ENCODE measurements around the gene NPY4R.
"Not testable (repeated sequence)": the region's sequence is repeated elsewhere in the genome, so short reads cannot be mapped to it uniquely, and the experiment has no call there.

Gene NPY4R

DNA sequence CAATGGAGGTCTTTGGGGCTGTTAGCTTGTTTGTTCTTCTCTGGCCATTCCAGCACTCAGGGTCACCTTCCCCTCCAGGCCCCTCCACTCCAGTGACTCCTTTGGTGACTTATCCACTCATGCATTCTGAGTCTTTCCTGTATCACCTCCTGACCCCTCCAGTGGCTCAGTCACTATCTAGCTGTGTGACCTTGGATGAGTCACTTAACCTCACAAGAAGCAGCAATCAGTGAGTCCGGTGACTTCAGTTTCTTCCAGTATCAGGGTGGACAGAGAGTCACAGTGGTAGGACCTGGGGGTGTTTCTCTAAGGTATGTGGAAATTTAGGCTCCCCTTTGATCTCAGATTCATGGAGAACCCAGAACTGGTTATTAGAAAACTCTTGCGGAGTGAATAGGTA lies 9.8 kb downstream of the NPY4R start:
- DNase-seq = not testable (repeated sequence)

GRCh38 chr10:46451365-46451764 lies 14.4 kb downstream of the NPY4R start:
- DNase-seq = not testable (repeated sequence)

- not testable (repeated sequence) for DNase-seq
These were observed 14.9 kb downstream of the NPY4R start for GRCh38 chr10:46450829-46451228.

DNA sequence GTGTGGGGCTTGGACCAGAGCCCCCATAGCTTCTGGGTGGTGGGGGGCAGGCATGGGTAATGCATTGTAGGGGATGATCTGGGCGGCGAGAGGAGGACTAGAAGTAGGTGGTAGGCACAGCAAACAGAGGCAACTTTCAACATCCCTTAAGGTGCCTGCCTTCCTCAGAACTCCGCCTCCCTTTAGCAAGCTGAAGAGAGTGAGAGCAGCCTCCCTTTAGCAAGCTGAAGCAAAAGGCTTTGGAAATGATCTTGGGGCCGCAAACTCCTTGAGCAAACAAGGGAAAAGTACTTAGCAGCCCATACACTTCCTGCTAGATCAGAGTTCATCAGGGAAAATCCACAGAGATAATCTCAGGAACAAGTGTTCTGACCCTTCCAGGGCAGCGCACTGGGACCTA lies 18.3 kb downstream of the NPY4R start:
- DNase-seq = not testable (repeated sequence)

GRCh38 chr10:46445389-46446122 lies 20.2 kb downstream of the NPY4R start:
- not testable (repeated sequence) for DNase-seq

GRCh38 chr10:46443422-46443821 lies 22.3 kb downstream of the NPY4R start:
- not testable (repeated sequence) for DNase-seq

- not testable (repeated sequence) for DNase-seq
These were observed 23.0 kb downstream of the NPY4R start for GRCh38 chr10:46442706-46443275.

- not testable (repeated sequence) for DNase-seq
These were observed 23.9 kb downstream of the NPY4R start for GRCh38 chr10:46441837-46442278.

GRCh38 chr10:46440942-46441341 lies 24.8 kb downstream of the NPY4R start:
- not testable (repeated sequence) for DNase-seq

DNA sequence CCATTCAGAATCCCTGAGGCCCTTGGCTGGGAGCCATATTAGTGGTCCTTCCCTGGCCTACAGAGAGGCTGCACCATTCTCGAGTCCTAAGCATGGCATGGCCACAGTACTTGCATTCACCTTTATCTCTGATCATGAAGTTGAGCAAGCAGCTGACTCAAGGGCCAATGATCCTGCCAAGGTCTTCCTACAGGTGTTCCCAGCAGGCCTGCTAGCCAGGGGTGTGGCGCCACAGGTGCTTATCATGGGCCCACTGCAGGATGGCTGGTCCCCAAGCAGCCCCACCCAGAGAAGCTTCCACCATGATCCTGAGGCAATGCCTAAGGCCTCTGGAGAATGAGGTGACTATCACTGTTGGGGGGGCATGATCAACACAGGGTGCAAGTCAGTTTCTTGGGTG lies 42.2 kb downstream of the NPY4R start:
- DNase-seq = not testable (repeated sequence)

GRCh38 chr10:46419570-46420379 lies 46.0 kb downstream of the NPY4R start:
- DNase-seq = not testable (repeated sequence)

- DNase-seq = not testable (repeated sequence)
These were observed 47.5 kb downstream of the NPY4R start for GRCh38 chr10:46418283-46418682.

DNA sequence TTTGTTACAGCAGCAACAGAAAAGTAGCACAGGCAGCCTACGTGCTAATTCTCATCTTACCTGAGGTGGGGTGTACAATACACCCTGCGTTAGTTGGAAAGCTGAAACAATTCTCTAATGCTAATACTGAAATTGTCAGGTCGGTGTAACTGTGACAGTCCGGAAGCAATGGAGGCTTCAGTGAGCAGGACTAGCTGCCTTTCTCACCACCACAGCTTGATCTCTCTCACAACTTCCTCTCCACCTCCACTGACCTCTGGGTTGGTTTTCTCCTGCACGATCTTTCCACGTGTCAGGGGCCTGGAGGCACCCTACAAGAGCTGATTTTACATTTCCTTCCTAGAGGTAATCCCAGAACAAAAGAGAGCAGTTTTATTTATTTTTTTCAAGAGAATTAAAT lies 50.5 kb downstream of the NPY4R start:
- not testable (repeated sequence) for DNase-seq

DNA sequence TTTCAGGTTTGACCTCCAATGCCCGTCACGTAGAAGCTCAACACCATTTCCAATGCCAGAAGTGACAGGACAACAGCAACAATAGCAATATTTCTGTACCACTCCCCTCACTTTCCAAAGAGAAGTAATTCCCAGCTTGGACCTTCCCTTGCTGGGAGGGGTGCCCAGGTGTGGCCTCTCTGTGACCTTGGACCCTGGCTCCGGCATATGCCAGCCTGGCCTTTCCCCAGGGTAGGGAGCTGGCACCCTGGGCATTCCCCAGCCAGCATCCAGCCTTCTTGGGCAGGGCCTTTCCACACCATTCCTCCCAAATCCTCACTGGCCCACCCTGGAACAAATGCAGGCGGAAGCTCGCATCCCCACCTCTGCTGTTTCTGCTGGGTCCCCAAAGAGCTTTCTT lies 53.1 kb downstream of the NPY4R start:
- DNase-seq = not testable (repeated sequence)

DNA sequence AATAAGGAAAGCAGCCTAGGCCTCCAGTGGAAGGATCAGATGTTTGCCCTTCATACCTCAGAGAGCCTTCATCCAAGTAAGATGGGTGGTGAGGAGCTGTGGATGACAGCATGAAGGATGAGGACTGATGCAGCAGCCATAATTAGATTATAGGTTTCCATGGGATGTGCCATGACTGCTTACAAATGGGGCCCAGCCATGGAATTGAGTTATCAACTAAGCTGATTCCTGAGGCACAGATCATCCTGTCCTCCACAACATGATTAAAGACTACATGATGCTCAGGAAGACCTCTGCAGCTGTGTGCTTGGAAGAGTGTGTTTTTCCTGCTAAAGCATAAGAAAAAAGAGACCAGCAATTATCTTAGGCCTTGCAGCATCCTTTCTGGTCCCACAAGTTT lies 54.6 kb downstream of the NPY4R start:
- not testable (repeated sequence) for DNase-seq
